Endothelial cell of umbilical vein (primary cell): Measurements from ENCODE around the gene RASL12.

Source experiments
- EZH2 ChIP-seq: IDR thresholded peaks from 2 replicates; pipeline ENCODE4 v1.6.1; 2012; ENCODE audit warnings: borderline replicate concordance, low read depth, mild to moderate bottlenecking, moderate library complexity, low read length, inconsistent platforms; ENCODE audit not compliant: severe bottlenecking
- POLR2A ChIP-seq: IDR thresholded peaks from 2 replicates; pipeline ENCODE4 v1.6.1; 2012; ENCODE audit warnings: low read depth, mild to moderate bottlenecking, control low read depth, low read length

DNA sequence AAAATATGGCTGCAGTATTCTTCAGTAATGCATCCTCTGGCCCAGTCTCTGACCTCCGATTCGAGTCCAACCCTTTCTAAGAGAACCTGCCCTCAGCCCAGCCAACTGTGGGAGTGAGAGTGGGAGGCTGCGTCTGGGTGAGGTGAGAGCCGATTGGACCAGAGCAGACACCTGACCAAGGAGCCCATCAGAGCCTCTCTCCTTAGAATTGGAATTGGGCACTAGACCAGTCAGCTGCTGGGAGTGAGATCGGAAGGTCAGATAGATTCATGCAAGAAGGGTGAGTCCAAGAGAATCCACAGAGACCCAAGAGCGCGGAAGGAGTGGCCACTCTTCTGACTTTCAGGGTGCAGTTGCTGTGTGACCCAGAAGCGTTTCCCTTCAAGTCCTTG lies 10.2 kb downstream of the RASL12 start:
- TF ChIP-seq EZH2 = no peak
- TF ChIP-seq POLR2A = no peak
